Peyer's patch (tissue), 4 donors: ENCODE measurements around the gene SPDYC. TPM values are rescaled to one million over a fixed set of nuclear protein-coding genes. Genes with fewer than 3 reads are reported as not detected.

Source experiments
- DNase-seq, 3 donors: peaks; one replicate each; pipeline ENCODE4 v3.0.0-alpha.2; 2017 to 2019
- H3K27ac ChIP-seq, 4 donors: fragments of 200-600 bp; sonication (generic); one replicate each; pipeline ENCODE4 v1.5.1; 2016 to 2019
- H3K27me3 ChIP-seq, 2 donors: fragments of 200-600 bp; sonication (generic); one replicate each; pipeline ENCODE4 v1.5.1; 2019
- H3K36me3 ChIP-seq, 3 donors: fragments of 200-600 bp; sonication (generic); one replicate each; pipeline ENCODE4 v1.5.1; 2016 to 2019
- H3K4me1 ChIP-seq, 4 donors: fragments of 200-600 bp; sonication (generic); one replicate each; pipeline ENCODE4 v1.5.1; 2016 to 2019
- H3K4me3 ChIP-seq, 4 donors: fragments of 200-600 bp; sonication (generic); 1 replicate in 3 of 4; 2 replicates in 1 of 4; pipeline ENCODE4 v1.5.1; 2016 to 2019; ENCODE audit warnings: mild to moderate bottlenecking in 1 of 4
- H3K9me3 ChIP-seq, 4 donors: fragments of 200-600 bp; sonication (generic); one replicate each; pipeline ENCODE4 v1.5.1; 2016 to 2019; ENCODE audit warnings: mild to moderate bottlenecking in 1 of 4
- POLR2A ChIP-seq, 2 donors: fragments of 450-650 bp; IDR thresholded peaks; one replicate each; pipeline ENCODE4 v1.5.1; 2017; ENCODE audit warnings: antibody characterized with exemption in 2 of 2, mild to moderate bottlenecking in 2 of 2, moderate library complexity in 2 of 2
- total RNA-seq, 4 donors: library from RNA; depleted of rRNA; stranded (reverse); fragments of >200 nt; gene quantifications; one replicate each; pipeline ENCODE4 v1.1.0, GENCODE V29; 2016
- TF ChIP-seq, protein P1 (sequence below), 6 experiments: fragments of 450-650 bp in 4 of 6; fragments of 200-600 bp in 2 of 6; sonication (generic) in 1 of 6; IDR thresholded peaks; one replicate each; pipeline ENCODE4 v1.5.1; 2017 to 2019; ENCODE audit warnings: antibody characterized with exemption in 6 of 6, mild to moderate bottlenecking in 3 of 6, moderate library complexity in 1 of 6

Gene SPDYC
- total RNA-seq, 4 donors from 2014 or later, result not detected

DNA sequence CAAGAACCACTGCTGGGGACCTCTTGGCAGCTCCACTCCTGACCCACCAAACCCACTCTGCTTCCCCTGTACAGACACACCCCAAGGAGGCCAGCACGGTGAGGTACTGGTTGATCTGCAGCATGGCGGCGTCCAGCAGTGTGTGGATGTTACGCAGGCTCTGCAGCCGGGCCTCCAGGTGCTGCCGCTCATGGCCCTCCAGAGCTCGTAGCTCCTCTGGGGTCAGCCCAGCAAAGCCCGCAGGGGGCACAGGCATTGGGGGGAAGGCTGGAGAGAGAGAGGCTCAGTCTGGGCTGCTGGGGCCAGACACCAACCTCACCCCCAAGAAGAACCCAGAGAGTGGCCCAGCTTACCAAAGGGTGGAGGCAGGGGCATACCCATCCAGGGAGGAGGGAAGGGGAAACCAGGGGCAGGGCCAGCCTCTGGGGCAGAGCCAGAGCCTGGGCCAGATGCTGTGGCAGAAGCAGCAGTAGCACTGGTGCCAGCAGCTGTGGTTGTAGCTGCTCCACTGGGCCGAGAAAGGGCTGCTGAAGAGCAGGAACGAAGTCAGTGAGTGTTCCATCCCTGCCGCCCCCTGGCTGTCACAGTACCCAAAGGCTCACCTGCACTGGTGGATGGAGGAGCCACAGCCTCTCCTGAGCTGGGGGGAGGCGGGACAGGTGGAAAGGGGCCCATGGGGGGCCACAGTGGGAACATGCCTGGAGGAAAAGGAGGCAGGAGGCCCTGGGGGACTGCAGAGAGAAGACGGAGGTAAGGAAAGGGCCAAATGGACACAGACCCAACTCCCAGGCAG lies 40.2 kb upstream of the SPDYC start:
- Histone ChIP-seq H3K27me3 (no peaks in the 10 kb centered on the region), H3K27ac (peak overlapping the region in 1 of 4 donors; percentile 97), H3K36me3 (peaks cover 0 to 81% (median 0%) of the 10 kb centered on the region in 3 donors), H3K4me3 (peak overlapping the region in 1 of 4 donors; percentile 22), H3K9me3 (no peaks in the 10 kb centered on the region), H3K4me1 (peaks cover 0 to 26% (median 10%) of the 10 kb centered on the region in 4 donors)
- TF ChIP-seq, protein P1, sequence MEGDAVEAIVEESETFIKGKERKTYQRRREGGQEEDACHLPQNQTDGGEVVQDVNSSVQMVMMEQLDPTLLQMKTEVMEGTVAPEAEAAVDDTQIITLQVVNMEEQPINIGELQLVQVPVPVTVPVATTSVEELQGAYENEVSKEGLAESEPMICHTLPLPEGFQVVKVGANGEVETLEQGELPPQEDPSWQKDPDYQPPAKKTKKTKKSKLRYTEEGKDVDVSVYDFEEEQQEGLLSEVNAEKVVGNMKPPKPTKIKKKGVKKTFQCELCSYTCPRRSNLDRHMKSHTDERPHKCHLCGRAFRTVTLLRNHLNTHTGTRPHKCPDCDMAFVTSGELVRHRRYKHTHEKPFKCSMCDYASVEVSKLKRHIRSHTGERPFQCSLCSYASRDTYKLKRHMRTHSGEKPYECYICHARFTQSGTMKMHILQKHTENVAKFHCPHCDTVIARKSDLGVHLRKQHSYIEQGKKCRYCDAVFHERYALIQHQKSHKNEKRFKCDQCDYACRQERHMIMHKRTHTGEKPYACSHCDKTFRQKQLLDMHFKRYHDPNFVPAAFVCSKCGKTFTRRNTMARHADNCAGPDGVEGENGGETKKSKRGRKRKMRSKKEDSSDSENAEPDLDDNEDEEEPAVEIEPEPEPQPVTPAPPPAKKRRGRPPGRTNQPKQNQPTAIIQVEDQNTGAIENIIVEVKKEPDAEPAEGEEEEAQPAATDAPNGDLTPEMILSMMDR (IDR thresholded peaks at IDR 0.05), result peak in 1 of 6 experiments; percentile 5
- TF ChIP-seq POLR2A (IDR thresholded peaks at IDR 0.05), result no peak
- peak in 2 of 3 donors; percentile 50 to 66 for DNase-seq

DNA sequence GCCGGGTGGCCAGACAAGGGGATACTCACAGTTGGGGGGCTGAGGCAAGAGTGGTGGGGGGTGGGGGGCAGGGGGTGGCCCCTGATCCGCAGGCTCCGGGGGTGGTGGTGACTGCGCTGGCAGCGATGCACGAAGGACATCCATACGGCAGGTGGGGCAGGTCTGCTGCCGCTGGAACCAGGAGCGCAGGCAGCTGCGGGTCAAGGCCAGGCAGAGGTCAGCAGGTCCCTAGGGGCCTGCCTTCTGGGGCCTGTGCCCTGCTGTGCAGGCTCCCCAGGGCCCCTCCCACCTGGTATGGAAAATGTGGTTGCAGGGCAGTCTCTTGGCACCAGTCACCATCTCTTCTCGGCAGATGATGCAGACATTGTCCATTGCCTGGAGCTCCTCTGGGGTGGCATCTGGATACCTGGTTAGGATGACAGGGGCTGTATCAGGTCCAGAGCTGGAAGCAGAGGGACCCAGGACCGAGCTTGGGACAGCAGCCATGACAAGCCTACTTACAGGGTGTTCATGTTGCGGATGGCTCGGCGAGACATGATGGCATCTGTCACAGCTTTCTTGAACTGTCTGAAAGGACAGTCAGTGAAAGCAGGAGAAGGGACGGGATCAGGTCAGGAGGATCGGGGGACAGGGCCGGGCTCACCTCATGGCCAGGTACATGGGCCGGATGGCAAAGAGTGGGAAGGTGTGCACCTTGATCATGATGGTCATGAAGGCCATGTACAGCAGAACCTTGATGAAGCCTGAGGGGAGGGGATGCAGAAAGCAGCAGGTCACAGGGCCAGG lies 39.2 kb upstream of the SPDYC start:
- H3K9me3 ChIP-seq, result no peaks in the 10 kb centered on the region
- no peaks in the 10 kb centered on the region for H3K27me3 ChIP-seq
- peaks cover 0 to 71% (median 0%) of the 10 kb centered on the region in 3 donors for H3K36me3 ChIP-seq
- peak overlapping the region in 1 of 4 donors; percentile 97 for H3K27ac ChIP-seq
- H3K4me3 ChIP-seq, result peak overlapping the region in 1 of 4 donors; percentile 81
- peak in 2 of 3 donors; percentile 39 to 67 for DNase-seq
- TF ChIP-seq, protein P1 (IDR thresholded peaks at IDR 0.05), result no peak
- TF ChIP-seq POLR2A (IDR thresholded peaks at IDR 0.05), result no peak
- peaks cover 0 to 26% (median 13%) of the 10 kb centered on the region in 4 donors for H3K4me1 ChIP-seq

GRCh38 chr11:65131417-65131776 lies 38.6 kb upstream of the SPDYC start:
- no peak for TF ChIP-seq POLR2A (IDR thresholded peaks at IDR 0.05)
- TF ChIP-seq, protein P1 (IDR thresholded peaks at IDR 0.05), result no peak
- H3K4me3 ChIP-seq, result peak overlapping the region in 1 of 4 donors; percentile 81
- H3K9me3 ChIP-seq, result no peaks in the 10 kb centered on the region
- peaks cover 0 to 65% (median 0%) of the 10 kb centered on the region in 3 donors for H3K36me3 ChIP-seq
- no peaks in the 10 kb centered on the region for H3K27me3 ChIP-seq
- DNase-seq, result peak in 1 of 3 donors; percentile 42
- H3K27ac ChIP-seq, result peak overlapping the region in 1 of 4 donors; percentile 97
- H3K4me1 ChIP-seq, result peaks cover 0 to 30% (median 13%) of the 10 kb centered on the region in 4 donors

DNA sequence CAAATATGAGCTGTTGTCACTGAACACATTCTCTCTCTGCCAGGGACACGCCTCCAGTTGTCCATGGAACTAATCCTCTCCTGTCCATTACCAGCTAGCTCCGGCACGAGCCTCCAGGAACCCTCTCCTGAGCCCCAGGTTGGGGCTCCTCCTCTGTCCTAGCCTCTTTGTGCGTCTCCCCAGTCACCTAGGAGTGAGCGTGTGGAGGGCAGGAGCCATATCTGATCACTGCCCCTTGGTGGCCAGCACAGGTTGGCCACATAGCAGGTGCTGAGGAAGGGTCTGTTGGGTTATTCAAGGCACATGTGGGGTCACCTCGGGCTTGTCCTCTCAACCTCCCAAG lies 38.2 kb upstream of the SPDYC start:
- Histone ChIP-seq H3K9me3 (no peaks in the 10 kb centered on the region), H3K27me3 (no peaks in the 10 kb centered on the region), H3K27ac (peak overlapping the region in 1 of 4 donors; percentile 97), H3K4me3 (peak overlapping the region in 2 of 4 donors; percentile 4 to 81), H3K36me3 (peaks cover 0 to 60% (median 0%) of the 10 kb centered on the region in 3 donors), H3K4me1 (peaks cover 0 to 30% (median 13%) of the 10 kb centered on the region in 4 donors)
- TF ChIP-seq, protein P1 (IDR thresholded peaks at IDR 0.05), result no peak
- no peak for TF ChIP-seq POLR2A (IDR thresholded peaks at IDR 0.05)
- DNase-seq, result no peak

DNA sequence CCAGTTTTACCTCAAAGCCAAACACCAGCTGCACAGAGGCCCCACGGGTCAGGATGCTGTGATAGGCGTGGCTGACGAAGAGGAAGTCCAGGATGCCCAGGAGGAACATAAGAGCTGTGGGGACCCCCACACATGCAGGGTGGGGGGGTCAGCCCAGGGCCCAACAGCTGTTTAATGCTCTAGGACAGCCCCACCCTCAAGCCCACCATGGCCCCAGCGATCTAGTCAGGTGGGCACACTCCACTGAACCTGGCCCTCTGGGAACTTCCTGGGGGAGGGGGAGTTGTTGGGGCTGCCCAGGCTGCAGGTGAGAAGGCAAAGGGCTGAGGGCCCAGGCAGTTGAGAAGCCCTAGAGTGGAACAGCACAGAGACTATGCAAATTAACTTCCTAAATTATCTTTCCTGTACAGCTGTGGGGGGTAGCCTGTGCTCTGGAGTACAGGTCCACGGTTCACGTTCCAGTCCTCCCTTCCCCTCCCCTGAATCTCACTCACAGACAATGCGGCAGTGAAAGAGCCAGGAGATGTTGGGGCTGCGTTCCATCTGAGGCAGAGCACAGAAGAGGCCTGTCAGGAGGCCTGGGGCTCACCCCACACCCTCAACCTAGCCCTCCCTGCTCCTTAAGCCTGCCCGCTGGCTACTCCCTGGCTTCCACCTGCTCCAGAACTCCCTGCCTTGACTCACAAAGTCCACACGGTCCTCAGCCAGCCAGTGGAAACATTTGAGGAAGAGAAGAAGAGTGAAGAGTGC lies 37.6 kb upstream of the SPDYC start:
- TF ChIP-seq POLR2A (IDR thresholded peaks at IDR 0.05), result no peak
- TF ChIP-seq, protein P1 (IDR thresholded peaks at IDR 0.05), result no peak
- H3K27ac ChIP-seq, result peak overlapping the region in 3 of 4 donors; percentile 96 to 98 (median 97)
- H3K4me3 ChIP-seq, result peak overlapping the region; percentile 81 to 96 (median 86)
- peaks cover 0 to 55% (median 0%) of the 10 kb centered on the region in 3 donors for H3K36me3 ChIP-seq
- H3K27me3 ChIP-seq, result no peaks in the 10 kb centered on the region
- DNase-seq, result peak in 2 of 3 donors; percentile 82 to 85
- no peaks in the 10 kb centered on the region for H3K9me3 ChIP-seq
- H3K4me1 ChIP-seq, result peaks cover 0 to 30% (median 13%) of the 10 kb centered on the region in 4 donors
